H1 (cell line): ENCODE measurements around the gene STPG1. TPM values are rescaled to one million over a fixed set of nuclear protein-coding genes. Genes with fewer than 3 reads are reported as not detected.

ENCODE experiments used
- CTCF ChIA-PET: fragments of 300-600 bp; sonication (Branson Sonifier 250); formaldehyde crosslinking; loops from one replicate; lab custom pipeline; 2021; ENCODE audit not compliant: partially characterized antibody; lab: Charles Lee
- POLR2A ChIA-PET: fragments of 300-600 bp; sonication (Branson Sonifier 250); formaldehyde crosslinking; loops from one replicate; lab custom pipeline; 2021; ENCODE audit warnings: inconsistent platforms; ENCODE audit not compliant: partially characterized antibody; lab: Charles Lee
- DNase-seq, 2 experiments: peaks; one replicate each; pipeline versions ENCODE4 v3.0.0 to v3.0.0-alpha.2; 2010 to 2022; ENCODE audit warnings: low spot score in 2 of 2, low read depth in 1 of 2, mixed read lengths in 1 of 2
- FAIRE-seq: peaks from 2 replicates; lab custom pipeline; 2011; peaks lifted over from hg19 to GRCh38; lab: Jason Lieb, UNC
- H2AFZ ChIP-seq: 2 replicates; pipeline ENCODE4 v1.8.1; 2012; ENCODE audit warnings: low read length, inconsistent platforms
- H2AK5ac ChIP-seq: 2 replicates; pipeline ENCODE4 v1.6.1; 2013; ENCODE audit warnings: low read depth, low read length
- H2BK120ac ChIP-seq: replicated peaks from 2 replicates; pipeline ENCODE3; 2013; ENCODE audit warnings: low read depth, low read length, inconsistent platforms
- H2BK12ac ChIP-seq: 2 replicates; pipeline ENCODE4 v1.6.1; 2013; ENCODE audit warnings: low read depth, low read length
- H2BK15ac ChIP-seq: 2 replicates; pipeline ENCODE4 v1.6.1; 2013; ENCODE audit warnings: low read length
- H2BK20ac ChIP-seq: 2 replicates; pipeline ENCODE4 v1.6.1; 2013; ENCODE audit warnings: low read length
- H2BK5ac ChIP-seq: 2 replicates; pipeline ENCODE4 v1.6.1; 2013; ENCODE audit warnings: low read depth, low read length
- H3K14ac ChIP-seq: 2 replicates; pipeline ENCODE4 v1.6.1; 2013; ENCODE audit warnings: inconsistent platforms; ENCODE audit not compliant: insufficient read length
- H3K18ac ChIP-seq: 2 replicates; pipeline ENCODE4 v1.6.1; 2013; ENCODE audit warnings: low read length; ENCODE audit errors: extremely low read depth
- H3K23ac ChIP-seq: 2 replicates; pipeline ENCODE4 v1.6.1; 2013; ENCODE audit warnings: inconsistent platforms; ENCODE audit not compliant: insufficient read length
- H3K23me2 ChIP-seq: 2 replicates; pipeline ENCODE4 v1.6.1; 2013; ENCODE audit warnings: low read depth, low read length
- H3K27ac ChIP-seq: 2 replicates; pipeline ENCODE4 v1.6.1; 2011; ENCODE audit warnings: low read depth, low read length, inconsistent platforms
- H3K27me3 ChIP-seq, 4 experiments: replicated peaks in 1 of 4; 1 replicate in 1 of 4; 2 replicates in 3 of 4; pipeline versions ENCODE4 v1.6.1 to v1.8.1; 2011 to 2013; ENCODE audit warnings: low read length in 3 of 4, mild to moderate bottlenecking in 3 of 4, inconsistent platforms in 2 of 4, mixed read lengths in 2 of 4, moderate library complexity in 1 of 4; ENCODE audit not compliant: control insufficient read depth in 3 of 4, insufficient read depth in 3 of 4; ENCODE audit errors: extremely low read depth in 1 of 4
- H3K36me3 ChIP-seq, 4 experiments: 2 replicates each; pipeline versions ENCODE4 v1.6.1 to v1.8.1; 2011 to 2013; ENCODE audit warnings: mild to moderate bottlenecking in 4 of 4, low read length in 3 of 4, moderate library complexity in 2 of 4, control low read depth in 1 of 4, inconsistent platforms in 1 of 4; ENCODE audit not compliant: insufficient read depth in 4 of 4, control insufficient read depth in 2 of 4
- H3K4ac ChIP-seq: replicated peaks from 2 replicates; pipeline ENCODE3; 2013; ENCODE audit warnings: low read length, low read depth, mixed read lengths, inconsistent platforms; ENCODE audit not compliant: insufficient read length
- H3K4me1 ChIP-seq, 4 experiments: replicated peaks in 1 of 4; 1 replicate in 1 of 4; 2 replicates in 3 of 4; pipeline versions ENCODE4 v1.6.1 to v1.8.1; 2011 to 2013; ENCODE audit warnings: low read length in 3 of 4, inconsistent platforms in 2 of 4, mixed read lengths in 1 of 4; ENCODE audit not compliant: insufficient read depth in 4 of 4, control insufficient read depth in 3 of 4
- H3K4me2 ChIP-seq, 2 experiments: 2 replicates each; pipeline versions ENCODE4 v1.6.1 to v1.8.1; 2011 to 2013; ENCODE audit warnings: low read depth in 2 of 2, low read length in 2 of 2, control low read depth in 1 of 2, inconsistent platforms in 1 of 2, mild to moderate bottlenecking in 1 of 2; ENCODE audit not compliant: insufficient read depth in 1 of 2
- H3K4me3 ChIP-seq, 4 experiments: fragments of 200-600, 300-600 bp in 1 of 4; sonication (generic), shearing (Covaris generic), sonication (Bioruptor Twin) in 1 of 4; 2 replicates each; pipeline versions ENCODE4 v1.5.1 to v1.8.1; 2011 to 2016; ENCODE audit warnings: low read length in 4 of 4, low read depth in 3 of 4, control low read depth in 2 of 4, inconsistent platforms in 2 of 4, mild to moderate bottlenecking in 2 of 4, mixed read lengths in 1 of 4, moderate library complexity in 1 of 4; ENCODE audit not compliant: insufficient read depth in 2 of 4; ENCODE audit errors: extremely low read depth in 1 of 4
- H3K56ac ChIP-seq: replicated peaks from 2 replicates; pipeline ENCODE3; 2013; ENCODE audit warnings: low read depth, mild to moderate bottlenecking, mixed read lengths, low read length, inconsistent platforms; ENCODE audit not compliant: insufficient read length
- H3K79me1 ChIP-seq: 2 replicates; pipeline ENCODE4 v1.6.1; 2013; ENCODE audit warnings: low read depth, low read length, control low read depth
- H3K79me2 ChIP-seq, 2 experiments: 2 replicates each; pipeline versions ENCODE4 v1.6.1 to v1.8.1; 2012 to 2013; ENCODE audit warnings: low read length in 2 of 2, mild to moderate bottlenecking in 2 of 2, inconsistent platforms in 1 of 2; ENCODE audit not compliant: insufficient read depth in 2 of 2, control insufficient read depth in 1 of 2
- H3K9ac ChIP-seq, 4 experiments: replicated peaks in 1 of 4; 1 replicate in 1 of 4; 2 replicates in 3 of 4; pipeline versions ENCODE4 v1.6.1 to v1.8.1; 2011 to 2013; ENCODE audit warnings: low read depth in 3 of 4, low read length in 3 of 4, control low read depth in 2 of 4, mild to moderate bottlenecking in 2 of 4, moderate library complexity in 2 of 4, inconsistent platforms in 1 of 4; ENCODE audit errors: extremely low read depth in 1 of 4
- H3K9me3 ChIP-seq, 2 experiments: 2 replicates each; pipeline versions ENCODE4 v1.6.1 to v1.8.1; 2012 to 2013; ENCODE audit warnings: mild to moderate bottlenecking in 2 of 2, moderate library complexity in 2 of 2, control low read depth in 1 of 2, inconsistent platforms in 1 of 2, low read depth in 1 of 2, low read length in 1 of 2, mixed read lengths in 1 of 2; ENCODE audit not compliant: insufficient read depth in 2 of 2
- H4K20me1 ChIP-seq, 2 experiments: replicated peaks in 1 of 2; 2 replicates each; pipeline versions ENCODE3 to v1.8.1; 2011 to 2013; ENCODE audit warnings: inconsistent platforms in 2 of 2, low read length in 2 of 2, mild to moderate bottlenecking in 1 of 2; ENCODE audit not compliant: insufficient read depth in 2 of 2, control insufficient read depth in 1 of 2
- H4K5ac ChIP-seq: 2 replicates; pipeline ENCODE4 v1.6.1; 2013; ENCODE audit warnings: low read length, low read depth, mixed read lengths, inconsistent platforms; ENCODE audit not compliant: insufficient read length
- H4K8ac ChIP-seq: 2 replicates; pipeline ENCODE4 v1.8.0; 2013; ENCODE audit warnings: mild to moderate bottlenecking, moderate library complexity, low read length, inconsistent platforms; ENCODE audit not compliant: insufficient read depth; ENCODE audit errors: extremely low read depth
- H4K91ac ChIP-seq: replicated peaks from 2 replicates; pipeline ENCODE3; 2013; ENCODE audit warnings: low read length, mixed read lengths, inconsistent platforms; ENCODE audit not compliant: insufficient read length
- CBX5 ChIP-seq: fragments of 300-800, 300-1000 bp; sonication (generic); IDR thresholded peaks from 2 replicates; pipeline ENCODE4 v1.7.1; 2016; ENCODE audit warnings: antibody characterized with exemption, low read length, low read depth
- CBX8 ChIP-seq: fragments of 300-800, 300-1000 bp; sonication (generic); IDR thresholded peaks from 2 replicates; pipeline ENCODE4 v1.7.1; 2016; ENCODE audit warnings: low read depth, low read length, borderline replicate concordance
- CREB1 ChIP-seq: IDR thresholded peaks from 2 replicates; pipeline ENCODE4 v1.6.1; 2012; ENCODE audit warnings: inconsistent platforms
- CTBP2 ChIP-seq: IDR thresholded peaks from 2 replicates; pipeline ENCODE4 v1.7.0; 2011; ENCODE audit warnings: borderline replicate concordance, mild to moderate bottlenecking, moderate library complexity, mixed read lengths, low read length; ENCODE audit not compliant: insufficient read depth, insufficient read length
- CTCF ChIP-seq, 3 experiments: IDR thresholded peaks; 1 replicate in 2 of 3; 2 replicates in 1 of 3; pipeline versions ENCODE4 v1.5.1 to v1.6.1; 2011; ENCODE audit warnings: low read length in 3 of 3, mild to moderate bottlenecking in 3 of 3, inconsistent platforms in 2 of 3, low read depth in 1 of 3, moderate library complexity in 1 of 3; ENCODE audit not compliant: insufficient read depth in 1 of 3; ENCODE audit errors: control extremely low read depth in 1 of 3
- EGR1 ChIP-seq: IDR thresholded peaks from 2 replicates; pipeline ENCODE4 v1.6.1; 2011; ENCODE audit warnings: low read depth, low read length, borderline replicate concordance
- HDAC6 ChIP-seq: IDR thresholded peaks from one replicate; pipeline ENCODE4 v1.7.1; 2012; ENCODE audit warnings: low read depth, mild to moderate bottlenecking, inconsistent platforms, low read length, moderate library complexity
- KDM1A ChIP-seq: fragments of 200-600, 300-600 bp; sonication (generic); IDR thresholded peaks from 2 replicates; pipeline ENCODE4 v1.7.1; 2016; ENCODE audit warnings: mild to moderate bottlenecking, low read length, borderline replicate concordance
- PHF8 ChIP-seq: fragments of 200-600 bp; sonication (generic); conservative IDR thresholded peaks from 2 replicates; pipeline ENCODE4 v1.7.1; 2012; ENCODE audit warnings: low read depth, mild to moderate bottlenecking, inconsistent platforms, low read length, moderate library complexity
- RFX5 ChIP-seq: IDR thresholded peaks from 2 replicates; pipeline ENCODE4 v1.6.1; 2011; ENCODE audit warnings: low read depth, low read length, improper control_type of control experiment, borderline replicate concordance
- SIN3A ChIP-seq, 2 experiments: IDR thresholded peaks in 1 of 2; conservative IDR thresholded peaks in 1 of 2; 2 replicates each; pipeline ENCODE4 v1.6.1; 2011 to 2012; ENCODE audit warnings: low read length in 2 of 2, improper control_type of control experiment in 1 of 2, low read depth in 1 of 2, mild to moderate bottlenecking in 1 of 2
- WGBS, 2 experiments: shearing (Covaris generic) in 1 of 2; methylation state at CpG; one replicate each; pipeline versions ENCODE4 v1.1.6 to v1.1.7; 2013 to 2015; ENCODE audit warnings: low lambda C conversion rate in 2 of 2, mixed read lengths in 2 of 2, inconsistent platforms in 1 of 2, low coverage in 1 of 2, missing lambda C conversion rate in 1 of 2; ENCODE audit not compliant: insufficient replicate concordance in 2 of 2, insufficient coverage in 1 of 2, insufficient read length in 1 of 2; ENCODE audit errors: extremely low coverage in 1 of 2, missing lambda C conversion rate in 1 of 2; 5-methylcytosine and 5-hydroxymethylcytosine counted together
- polyA plus RNA-seq, 7 experiments: library from polyadenylated mRNA; depleted of rRNA in 3 of 7; stranded (reverse) in 5 of 7; unstranded in 2 of 7; fragments of >200 nt in 5 of 7; fragments of 200-250 nt in 2 of 7; gene quantifications; 1 replicate in 5 of 7; 2 replicates in 1 of 7; 4 replicates in 1 of 7; pipeline versions ENCODE4 v1.2.1 to v1.2.3, GENCODE V29; 2011 to 2013; ENCODE audit warnings: missing spikeins in 2 of 7, mixed read lengths in 2 of 7
- total RNA-seq: library from RNA; stranded (reverse); fragmentation: NEBNext Ultra II Directional; extraction: Animal tissue kit (Norgen Biotek cat#: 25700); gene quantifications from 2 replicates; pipeline ENCODE4 v1.2.1, GENCODE V29; 2021

Gene STPG1
- total and polyA plus RNA-seq, 2 of the 8 experiments (the other 6 are each of a cell fraction or from before 2014, with no cell fraction given): 10.3 to 11.2 TPM

GRCh38 chr1:24380508-24380907, 33.1 kb downstream of the STPG1 start:
- H3K79me2 ChIP-seq: no peaks in the 10 kb centered on the region
- no peak overlapping the region for H2AFZ ChIP-seq
- no peak overlapping the region for H3K14ac ChIP-seq
- no peak overlapping the region for H3K4ac ChIP-seq
- no peak overlapping the region for H2BK15ac ChIP-seq
- H4K8ac ChIP-seq: no peak overlapping the region
- H3K36me3 ChIP-seq: peaks cover 0 to 5% (median 0%) of the 10 kb centered on the region in 4 experiments; a peak in 4 of 8 replicates
- no peaks in the 10 kb centered on the region for H3K27me3 ChIP-seq
- H3K4me1 ChIP-seq: peaks cover 0 to 4% (median 2%) of the 10 kb centered on the region in 4 experiments; a peak in 3 of 7 replicates
- no peak overlapping the region for H3K18ac ChIP-seq
- no peak overlapping the region for H2AK5ac ChIP-seq
- H3K79me1 ChIP-seq: no peaks in the 10 kb centered on the region
- H3K27ac ChIP-seq: no peak overlapping the region
- H3K9me3 ChIP-seq: no peaks in the 10 kb centered on the region
- H3K23ac ChIP-seq: no peak overlapping the region
- no peaks in the 10 kb centered on the region for H3K23me2 ChIP-seq
- H2BK5ac ChIP-seq: no peak overlapping the region
- H3K56ac ChIP-seq: no peak overlapping the region
- H4K91ac ChIP-seq: no peak overlapping the region
- no peak overlapping the region for H2BK12ac ChIP-seq
- 96% methylated on average over 5 of the region's 5 CpGs; no CpG with 5 or more reads in 1 of the 2 experiments for WGBS, 2 experiments
- POLR2A ChIA-PET: no interaction called here
- H3K4me2 ChIP-seq: no peak overlapping the region
- FAIRE-seq (no peak), DNase-seq (peak in 1 of 2 experiments; percentile 14)
- H4K20me1 ChIP-seq: no peaks in the 10 kb centered on the region
- no peak overlapping the region for H3K4me3 ChIP-seq
- no peak overlapping the region for H3K9ac ChIP-seq
- CTCF ChIA-PET: interaction anchor here (1.0 to 9.8 kb wide), 6 partner anchors 11 to 215 kb away, joined by 3 to 233 read pairs (median 3); no protein-coding TSS in a partner anchor
- no peak overlapping the region for H2BK120ac ChIP-seq
- H4K5ac ChIP-seq: no peak overlapping the region
- H2BK20ac ChIP-seq: no peak overlapping the region
- TF ChIP-seq KDM1A (no peak), CBX5 (no peak), CTBP2 (no peak), PHF8 (no peak), CBX8 (no peak), CREB1 (no peak), EGR1 (no peak), SIN3A (conservative IDR thresholded peaks at IDR 0.05 in 1 of 2, IDR thresholded peaks at IDR 0.05 in 1 of 2; ENCODE audit: low read depth in 1 of 2, low read length in 2 of 2) (no peak), CTCF (IDR thresholded peaks at IDR 0.05; ENCODE audit: control extremely low read depth in 1 of 3, insufficient read depth in 1 of 3, low read depth in 1 of 3, low read length in 3 of 3) (no peak), HDAC6 (no peak), RFX5 (no peak)
